ENCODE data around the gene L1CAM.

L1CAM gene

GRCh38 chrX:153885968-153886903, at the start of gene L1CAM:
Gene L1CAM (minus strand): TSS chrX:153886173. CDS start chrX:153875836, 10,337 bp downstream.
- no peak for DNase-seq

- DNase-seq: peak; percentile 44
Observed at GRCh38 chrX:153935326-153935851, 49.4 kb upstream of the L1CAM start.

GRCh38 chrX:153934762-153935325, 48.9 kb upstream of the L1CAM start, which contains the start of gene NAA10:
Gene NAA10 (minus strand): TSS chrX:153935037. CDS start chrX:153934904, 133 bp downstream.
- peak; percentile 47 for DNase-seq

GRCh38 chrX:153934148-153934761, 48.3 kb upstream of the L1CAM start:
- DNase-seq: no peak

GRCh38 chrX:153933748-153934147, 47.8 kb upstream of the L1CAM start:
- DNase-seq: no peak

- no peak for DNase-seq
Observed at GRCh38 chrX:153932220-153932915, 46.4 kb upstream of the L1CAM start.

- DNase-seq: no peak
Observed at GRCh38 chrX:153931748-153932147, 45.8 kb upstream of the L1CAM start.

GRCh38 chrX:153931151-153931550, 45.2 kb upstream of the L1CAM start:
- no peak for DNase-seq

- no peak for DNase-seq
Observed at GRCh38 chrX:153930011-153930910, 44.3 kb upstream of the L1CAM start.

- DNase-seq: no peak
Observed at GRCh38 chrX:153929576-153929975, 43.6 kb upstream of the L1CAM start.

- DNase-seq: no peak
Observed at GRCh38 chrX:153928846-153929245, 42.9 kb upstream of the L1CAM start.

GRCh38 chrX:153927922-153928760, 42.2 kb upstream of the L1CAM start:
- DNase-seq: peak; percentile 96

- DNase-seq: no peak
Observed at GRCh38 chrX:153927672-153927921, 41.6 kb upstream of the L1CAM start.

GRCh38 chrX:153926858-153927671, 41.1 kb upstream of the L1CAM start:
- peak; percentile 72 for DNase-seq

- DNase-seq: no peak
Observed at GRCh38 chrX:153926552-153926857, 40.5 kb upstream of the L1CAM start.

GRCh38 chrX:153925739-153926551, 40.0 kb upstream of the L1CAM start, which contains the start of gene ARHGAP4:
Gene ARHGAP4 (minus strand): TSS chrX:153926264. CDS start chrX:153926202, 62 bp downstream.
- no peak for DNase-seq

- DNase-seq: no peak
Observed at GRCh38 chrX:153925387-153925738, 39.4 kb upstream of the L1CAM start.

- peak; percentile 41 for DNase-seq
Observed at GRCh38 chrX:153924149-153924861, 38.3 kb upstream of the L1CAM start.
